ENCODE results near the gene TBC1D1.

- TF ChIP-seq CTCF (IDR thresholded peaks at IDR 0.05; ENCODE audit: insufficient read depth, low read depth, low read length) (no peak), EZH2 (IDR thresholded peaks at IDR 0.05; ENCODE audit: insufficient read depth, low read length) (no peak)
These were observed 215.4 kb downstream of the TBC1D1 start for GRCh38 chr4:38106311-38106710.

All from astrocyte (in vitro differentiated cells and primary cell).